ENCODE measurements around the gene CDK6. TPM values are rescaled to one million over a fixed set of nuclear protein-coding genes. Genes with fewer than 3 reads are reported as not detected.

Gene CDK6
- total RNA-seq, 4 donors from 2014 or later = 1.2 to 6.9 (median 2.6) TPM

GRCh38 chr7:92707435-92707834 is 128.9 kb downstream of the CDK6 start:
- in situ Hi-C loops (cut with MboI; ENCODE audit: low sequenced_read_pairs in 4 of 4) (no loop called here), intact Hi-C loops (cut with DNase I; ENCODE audit: low total_unique reads) (no loop called here)
- no peak for ATAC-seq
- TF ChIP-seq CTCF (IDR thresholded peaks at IDR 0.05 in 4 of 5, conservative IDR thresholded peaks at IDR 0.05 in 1 of 5) (no peak), POLR2A (IDR thresholded peaks at IDR 0.05) (no peak)
- no peaks in the 10 kb centered on the region for H3K4me1 ChIP-seq
- no peak overlapping the region for H3K27ac ChIP-seq
- no peaks in the 10 kb centered on the region for H3K36me3 ChIP-seq
- H3K4me3 ChIP-seq = no peak overlapping the region
- no peaks in the 10 kb centered on the region for H3K9me3 ChIP-seq
- no peaks in the 10 kb centered on the region for H3K27me3 ChIP-seq
- no peak for DNase-seq

GRCh38 chr7:92706563-92706962 is 129.8 kb downstream of the CDK6 start:
- no peak overlapping the region for H3K27ac ChIP-seq
- H3K36me3 ChIP-seq = no peaks in the 10 kb centered on the region
- DNase-seq (no peak), ATAC-seq (no peak)
- intact Hi-C loops (cut with DNase I; ENCODE audit: low total_unique reads) (no loop called here), in situ Hi-C loops (cut with MboI; ENCODE audit: low sequenced_read_pairs in 4 of 4) (no loop called here)
- H3K27me3 ChIP-seq = no peaks in the 10 kb centered on the region
- no peaks in the 10 kb centered on the region for H3K4me1 ChIP-seq
- TF ChIP-seq POLR2A (IDR thresholded peaks at IDR 0.05) = no peak
- no peak for TF ChIP-seq CTCF (IDR thresholded peaks at IDR 0.05 in 4 of 5, conservative IDR thresholded peaks at IDR 0.05 in 1 of 5)
- no peaks in the 10 kb centered on the region for H3K9me3 ChIP-seq
- H3K4me3 ChIP-seq = no peak overlapping the region

- Histone ChIP-seq H3K27me3 (no peaks in the 10 kb centered on the region), H3K4me3 (no peak overlapping the region), H3K36me3 (no peaks in the 10 kb centered on the region), H3K9me3 (no peaks in the 10 kb centered on the region), H3K27ac (no peak overlapping the region), H3K4me1 (no peaks in the 10 kb centered on the region)
- TF ChIP-seq POLR2A (IDR thresholded peaks at IDR 0.05) (no peak), CTCF (IDR thresholded peaks at IDR 0.05 in 4 of 5, conservative IDR thresholded peaks at IDR 0.05 in 1 of 5) (no peak)
- in situ Hi-C loops (cut with MboI; ENCODE audit: low sequenced_read_pairs in 4 of 4) (no loop called here), intact Hi-C loops (cut with DNase I; ENCODE audit: low total_unique reads) (no loop called here)
- DNase-seq (no peak), ATAC-seq (no peak)
Observed at GRCh38 chr7:92705831-92706230, 130.5 kb downstream of the CDK6 start.

GRCh38 chr7:92704858-92705257 is 131.5 kb downstream of the CDK6 start:
- no peak overlapping the region for H3K4me3 ChIP-seq
- no peaks in the 10 kb centered on the region for H3K36me3 ChIP-seq
- in situ Hi-C loops (cut with MboI; ENCODE audit: low sequenced_read_pairs in 4 of 4) = no loop called here
- intact Hi-C loops (cut with DNase I; ENCODE audit: low total_unique reads) = no loop called here
- H3K27me3 ChIP-seq = no peaks in the 10 kb centered on the region
- no peak overlapping the region for H3K27ac ChIP-seq
- no peak for DNase-seq
- no peaks in the 10 kb centered on the region for H3K9me3 ChIP-seq
- no peaks in the 10 kb centered on the region for H3K4me1 ChIP-seq
- no peak for TF ChIP-seq POLR2A (IDR thresholded peaks at IDR 0.05)
- TF ChIP-seq CTCF (IDR thresholded peaks at IDR 0.05 in 4 of 5, conservative IDR thresholded peaks at IDR 0.05 in 1 of 5) = no peak
- no peak for ATAC-seq

GRCh38 chr7:92702535-92702934 is 133.8 kb downstream of the CDK6 start:
- H3K27ac ChIP-seq = no peak overlapping the region
- DNase-seq (no peak), ATAC-seq (no peak)
- no peak overlapping the region for H3K4me3 ChIP-seq
- no peaks in the 10 kb centered on the region for H3K36me3 ChIP-seq
- H3K9me3 ChIP-seq = no peaks in the 10 kb centered on the region
- no peaks in the 10 kb centered on the region for H3K27me3 ChIP-seq
- intact Hi-C loops (cut with DNase I; ENCODE audit: low total_unique reads) = no loop called here
- TF ChIP-seq POLR2A (IDR thresholded peaks at IDR 0.05) (no peak), CTCF (IDR thresholded peaks at IDR 0.05 in 4 of 5, conservative IDR thresholded peaks at IDR 0.05 in 1 of 5) (no peak)
- in situ Hi-C loops (cut with MboI; ENCODE audit: low sequenced_read_pairs in 4 of 4) = no loop called here
- peaks cover 0 to 5% of the 10 kb centered on the region in 2 donors for H3K4me1 ChIP-seq
